Chondrocyte (in vitro differentiated cells): ENCODE results near the gene NFIX. TPM values are rescaled to one million over a fixed set of nuclear protein-coding genes. Genes with fewer than 3 reads are reported as not detected.

Experiments used
- DNase-seq: peaks from one replicate; pipeline ENCODE4 v3.0.0; 2021; ENCODE audit warnings: mixed read lengths, low spot score
- H3K27ac Mint-ChIP-seq: one replicate; pipeline ENCODE4 v1.8.0; 2021; ENCODE audit warnings: mild to moderate bottlenecking, moderate library complexity, mixed read lengths; ENCODE audit not compliant: unreplicated experiment
- H3K27me3 Mint-ChIP-seq: 2 replicates; pipeline ENCODE4 v1.8.0; 2021; ENCODE audit warnings: low read depth, mixed read lengths
- H3K36me3 Mint-ChIP-seq: 2 replicates; pipeline ENCODE4 v1.8.0; 2021; ENCODE audit warnings: low read depth, mixed read lengths
- H3K4me1 Mint-ChIP-seq: 2 replicates; pipeline ENCODE4 v1.8.0; 2021; ENCODE audit warnings: low read depth, mild to moderate bottlenecking, mixed read lengths
- H3K4me3 Mint-ChIP-seq: one replicate; pipeline ENCODE4 v1.8.0; 2021; ENCODE audit warnings: mild to moderate bottlenecking, moderate library complexity, mixed read lengths; ENCODE audit not compliant: unreplicated experiment
- H3K9me3 Mint-ChIP-seq: 2 replicates; pipeline ENCODE4 v1.8.0; 2021; ENCODE audit warnings: low read depth, mixed read lengths
- total RNA-seq: library from RNA; stranded (reverse); gene quantifications from 3 replicates; pipeline ENCODE4 v1.2.1, GENCODE V29; 2021
- TF ChIP-seq, protein P1 (sequence below): fragments of 200-600 bp; sonication (generic); IDR thresholded peaks from 2 replicates; pipeline ENCODE4 v1.5.0; 2021; ENCODE audit warnings: antibody characterized with exemption, mild to moderate bottlenecking, moderate library complexity

The NFIX gene
- total RNA-seq, 1 donor from 2014 or later: 98.9 TPM

DNA sequence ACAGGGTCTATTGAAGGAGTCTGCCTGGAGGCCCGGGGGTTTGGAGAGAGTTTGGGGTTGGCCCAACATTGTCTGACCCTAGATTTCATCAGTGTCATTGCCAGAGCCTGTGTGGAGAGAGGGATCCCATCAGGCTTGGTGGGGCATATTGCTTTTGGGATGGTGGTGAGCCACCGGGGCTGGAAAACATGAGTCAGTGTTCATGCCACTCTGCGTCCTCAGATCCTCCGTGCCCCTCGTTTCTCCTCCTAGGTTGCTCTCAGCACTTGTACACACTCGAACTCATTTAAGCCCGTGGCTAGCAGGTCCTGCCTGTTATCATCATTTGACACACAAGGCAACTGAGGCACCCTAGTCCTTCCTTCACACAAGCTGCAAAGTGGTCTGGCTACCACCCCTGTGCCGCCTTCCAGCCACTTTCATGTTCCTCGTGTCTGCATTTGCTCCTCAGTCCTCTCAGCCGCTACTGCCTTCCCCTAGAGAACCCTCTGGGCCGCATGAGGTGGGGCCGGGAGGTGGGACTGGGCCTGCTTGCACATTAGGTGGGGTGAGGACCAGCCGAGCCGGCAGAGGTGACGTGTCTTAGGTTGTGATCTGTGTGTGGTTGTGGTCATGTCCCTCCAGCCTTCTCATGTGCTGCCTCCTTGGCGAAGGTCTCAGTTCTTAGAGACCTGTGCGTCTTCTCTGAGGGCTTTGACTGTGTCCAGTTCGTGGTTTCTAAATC lies 126.4 kb downstream of the NFIX start:
- Mint-ChIP-seq H3K27ac (peak overlapping the region; percentile 53), H3K36me3 (no peaks in the 10 kb centered on the region), H3K4me1 (peaks cover 44% of the 10 kb centered on the region), H3K27me3 (no peaks in the 10 kb centered on the region), H3K9me3 (no peaks in the 10 kb centered on the region), H3K4me3 (no peak overlapping the region)
- TF ChIP-seq, protein P1, sequence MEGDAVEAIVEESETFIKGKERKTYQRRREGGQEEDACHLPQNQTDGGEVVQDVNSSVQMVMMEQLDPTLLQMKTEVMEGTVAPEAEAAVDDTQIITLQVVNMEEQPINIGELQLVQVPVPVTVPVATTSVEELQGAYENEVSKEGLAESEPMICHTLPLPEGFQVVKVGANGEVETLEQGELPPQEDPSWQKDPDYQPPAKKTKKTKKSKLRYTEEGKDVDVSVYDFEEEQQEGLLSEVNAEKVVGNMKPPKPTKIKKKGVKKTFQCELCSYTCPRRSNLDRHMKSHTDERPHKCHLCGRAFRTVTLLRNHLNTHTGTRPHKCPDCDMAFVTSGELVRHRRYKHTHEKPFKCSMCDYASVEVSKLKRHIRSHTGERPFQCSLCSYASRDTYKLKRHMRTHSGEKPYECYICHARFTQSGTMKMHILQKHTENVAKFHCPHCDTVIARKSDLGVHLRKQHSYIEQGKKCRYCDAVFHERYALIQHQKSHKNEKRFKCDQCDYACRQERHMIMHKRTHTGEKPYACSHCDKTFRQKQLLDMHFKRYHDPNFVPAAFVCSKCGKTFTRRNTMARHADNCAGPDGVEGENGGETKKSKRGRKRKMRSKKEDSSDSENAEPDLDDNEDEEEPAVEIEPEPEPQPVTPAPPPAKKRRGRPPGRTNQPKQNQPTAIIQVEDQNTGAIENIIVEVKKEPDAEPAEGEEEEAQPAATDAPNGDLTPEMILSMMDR: no peak
- no peak for DNase-seq

GRCh38 chr19:13122275-13122878 lies 127.1 kb downstream of the NFIX start:
- H3K27ac Mint-ChIP-seq: peak overlapping the region; percentile 25
- no peak overlapping the region for H3K4me3 Mint-ChIP-seq
- H3K27me3 Mint-ChIP-seq: no peaks in the 10 kb centered on the region
- H3K4me1 Mint-ChIP-seq: peaks cover 39% of the 10 kb centered on the region
- H3K36me3 Mint-ChIP-seq: no peaks in the 10 kb centered on the region
- DNase-seq: no peak
- no peaks in the 10 kb centered on the region for H3K9me3 Mint-ChIP-seq
- TF ChIP-seq, protein P1: no peak

- TF ChIP-seq, protein P1: no peak
- no peak overlapping the region for H3K4me3 Mint-ChIP-seq
- H3K27me3 Mint-ChIP-seq: no peaks in the 10 kb centered on the region
- H3K36me3 Mint-ChIP-seq: no peaks in the 10 kb centered on the region
- H3K27ac Mint-ChIP-seq: peak overlapping the region; percentile 54
- H3K9me3 Mint-ChIP-seq: no peaks in the 10 kb centered on the region
- H3K4me1 Mint-ChIP-seq: peaks cover 36% of the 10 kb centered on the region
- DNase-seq: no peak
Measured at GRCh38 chr19:13122980-13123957, 128.0 kb downstream of the NFIX start.

- TF ChIP-seq, protein P1: no peak
- Mint-ChIP-seq H3K27ac (no peak overlapping the region), H3K36me3 (no peaks in the 10 kb centered on the region), H3K4me3 (no peak overlapping the region), H3K4me1 (peaks cover 8% of the 10 kb centered on the region), H3K27me3 (no peaks in the 10 kb centered on the region), H3K9me3 (no peaks in the 10 kb centered on the region)
- no peak for DNase-seq
Measured at GRCh38 chr19:13127051-13127450, 131.8 kb downstream of the NFIX start.
